Measurements from ENCODE around the gene RAB40B. TPM values are rescaled to one million over a fixed set of nuclear protein-coding genes. Genes with fewer than 3 reads are reported as not detected.

Gene RAB40B
- polyA plus RNA-seq, 2 of the 4 experiments (the other 2 are of a cell fraction) = 5.6 to 9.4 TPM

- 81% methylated on average over 6 of the region's 6 CpGs for WGBS (ENCODE audit: missing lambda C conversion rate)
- ATAC-seq (no peak), DNase-seq (ENCODE audit: low read depth in 1 of 2, low spot score in 1 of 2) (no peak), FAIRE-seq (no peak)
- no peak for TF ChIP-seq RARB (CRISPR knock-in tag; IDR thresholded peaks at IDR 0.05)
- peak; percentile 76 for TF ChIP-seq MAFK (IDR thresholded peaks at IDR 0.05; ENCODE audit: partially characterized antibody)
- ChIA-PET CTCF (interaction anchor here (0.9 to 1.5 kb wide), 2 partner anchors 10 kb away, joined by 3 to 5 read pairs; no protein-coding TSS in a partner anchor), POLR2A (no interaction called here)
- Histone ChIP-seq H3K4me1 (no peaks in the 10 kb centered on the region), H3K27ac (no peak overlapping the region), H3K9me3 (no peaks in the 10 kb centered on the region), H3K4me3 (no peak overlapping the region), H3K4me2 (no peak overlapping the region)
These were observed 67.0 kb downstream of the RAB40B start for GRCh38 chr17:82631544-82631943.

GRCh38 chr17:82630212-82630611 lies 68.3 kb downstream of the RAB40B start:
- Histone ChIP-seq H3K4me2 (no peak overlapping the region), H3K4me3 (no peak overlapping the region), H3K4me1 (no peaks in the 10 kb centered on the region), H3K9me3 (no peaks in the 10 kb centered on the region), H3K27ac (no peak overlapping the region)
- ChIA-PET CTCF (no interaction called here), POLR2A (no interaction called here)
- ATAC-seq (no peak), DNase-seq (ENCODE audit: low read depth in 1 of 2, low spot score in 1 of 2) (no peak), FAIRE-seq (no peak)
- WGBS (ENCODE audit: missing lambda C conversion rate) = 93% methylated on average over 11 of the region's 12 CpGs
- TF ChIP-seq NFE2L2 (conservative IDR thresholded peaks at IDR 0.05; ENCODE audit: low read length) (no peak), SREBF2 (IDR thresholded peaks at IDR 0.05) (no peak), PBX3 (IDR thresholded peaks at IDR 0.05) (no peak)

DNA sequence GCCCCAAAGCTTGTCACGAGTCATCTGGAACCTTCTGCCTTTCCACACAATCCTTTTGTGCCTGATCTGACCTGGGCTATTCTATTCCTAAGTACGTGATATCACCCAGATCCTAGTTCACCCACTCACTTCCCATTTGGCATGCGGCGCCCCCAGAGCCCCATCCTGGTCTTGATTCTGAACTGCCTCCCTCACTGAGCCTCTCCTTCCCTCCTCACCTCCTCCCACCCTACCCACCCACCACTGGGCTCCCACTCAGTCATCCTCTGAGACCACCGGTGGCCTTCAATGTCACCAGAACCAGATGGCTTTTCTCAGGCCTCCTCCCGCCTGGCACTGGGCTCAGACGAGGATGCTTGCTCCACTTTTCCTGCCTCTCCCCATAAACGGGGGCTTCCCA lies 68.8 kb downstream of the RAB40B start:
- no peak for FAIRE-seq
- no peak for ATAC-seq
- no peaks in the 10 kb centered on the region for H3K4me1 ChIP-seq
- DNase-seq (ENCODE audit: low read depth in 1 of 2, low spot score in 1 of 2) = no peak
- ChIA-PET CTCF (interaction anchor here (1.2 kb wide), 1 partner anchor 12 kb away, joined by 3 read pairs; no protein-coding TSS in a partner anchor), POLR2A (no interaction called here)
- TF ChIP-seq CEBPB (IDR thresholded peaks at IDR 0.05) (no peak), POLR2A (IDR thresholded peaks at IDR 0.05; ENCODE audit: low read length) (no peak), EP300 (IDR thresholded peaks at IDR 0.05) (no peak), BCL3 (IDR thresholded peaks at IDR 0.05) (no peak), HDAC2 (IDR thresholded peaks at IDR 0.05) (no peak), ZFP36 (IDR thresholded peaks at IDR 0.05; ENCODE audit: borderline replicate concordance, partially characterized antibody) (no peak), HOXA7 (CRISPR knock-in tag; IDR thresholded peaks at IDR 0.05) (no peak), BHLHE40 (IDR thresholded peaks at IDR 0.05; ENCODE audit: low read depth, low read length) (no peak), FOXS1 (CRISPR knock-in tag; IDR thresholded peaks at IDR 0.05) (no peak), RNF2 (IDR thresholded peaks at IDR 0.05; ENCODE audit: borderline replicate concordance, low read depth) (no peak), RCOR1 (IDR thresholded peaks at IDR 0.05; ENCODE audit: low read depth, low read length) (no peak), HEYL (CRISPR knock-in tag; IDR thresholded peaks at IDR 0.05) (no peak), CHD4 (IDR thresholded peaks at IDR 0.05; ENCODE audit: borderline replicate concordance) (no peak), JUNB (IDR thresholded peaks at IDR 0.05) (no peak), FOSL2 (IDR thresholded peaks at IDR 0.05) (no peak), FOSL2 (CRISPR knock-in tag; IDR thresholded peaks at IDR 0.05) (no peak), KDM5A (IDR thresholded peaks at IDR 0.05) (no peak), CBX2 (IDR thresholded peaks at IDR 0.05; ENCODE audit: borderline replicate concordance, low read depth) (no peak), RARB (CRISPR knock-in tag; IDR thresholded peaks at IDR 0.05) (no peak)
- TF ChIP-seq, protein P1, sequence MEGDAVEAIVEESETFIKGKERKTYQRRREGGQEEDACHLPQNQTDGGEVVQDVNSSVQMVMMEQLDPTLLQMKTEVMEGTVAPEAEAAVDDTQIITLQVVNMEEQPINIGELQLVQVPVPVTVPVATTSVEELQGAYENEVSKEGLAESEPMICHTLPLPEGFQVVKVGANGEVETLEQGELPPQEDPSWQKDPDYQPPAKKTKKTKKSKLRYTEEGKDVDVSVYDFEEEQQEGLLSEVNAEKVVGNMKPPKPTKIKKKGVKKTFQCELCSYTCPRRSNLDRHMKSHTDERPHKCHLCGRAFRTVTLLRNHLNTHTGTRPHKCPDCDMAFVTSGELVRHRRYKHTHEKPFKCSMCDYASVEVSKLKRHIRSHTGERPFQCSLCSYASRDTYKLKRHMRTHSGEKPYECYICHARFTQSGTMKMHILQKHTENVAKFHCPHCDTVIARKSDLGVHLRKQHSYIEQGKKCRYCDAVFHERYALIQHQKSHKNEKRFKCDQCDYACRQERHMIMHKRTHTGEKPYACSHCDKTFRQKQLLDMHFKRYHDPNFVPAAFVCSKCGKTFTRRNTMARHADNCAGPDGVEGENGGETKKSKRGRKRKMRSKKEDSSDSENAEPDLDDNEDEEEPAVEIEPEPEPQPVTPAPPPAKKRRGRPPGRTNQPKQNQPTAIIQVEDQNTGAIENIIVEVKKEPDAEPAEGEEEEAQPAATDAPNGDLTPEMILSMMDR (IDR thresholded peaks at IDR 0.05) = no peak
- TF ChIP-seq, protein P2, sequence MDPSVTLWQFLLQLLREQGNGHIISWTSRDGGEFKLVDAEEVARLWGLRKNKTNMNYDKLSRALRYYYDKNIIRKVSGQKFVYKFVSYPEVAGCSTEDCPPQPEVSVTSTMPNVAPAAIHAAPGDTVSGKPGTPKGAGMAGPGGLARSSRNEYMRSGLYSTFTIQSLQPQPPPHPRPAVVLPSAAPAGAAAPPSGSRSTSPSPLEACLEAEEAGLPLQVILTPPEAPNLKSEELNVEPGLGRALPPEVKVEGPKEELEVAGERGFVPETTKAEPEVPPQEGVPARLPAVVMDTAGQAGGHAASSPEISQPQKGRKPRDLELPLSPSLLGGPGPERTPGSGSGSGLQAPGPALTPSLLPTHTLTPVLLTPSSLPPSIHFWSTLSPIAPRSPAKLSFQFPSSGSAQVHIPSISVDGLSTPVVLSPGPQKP (IDR thresholded peaks at IDR 0.05; ENCODE audit: low read depth, low read length) = no peak
- H3K4me3 ChIP-seq = no peak overlapping the region
- H3K27ac ChIP-seq = no peak overlapping the region
- no peaks in the 10 kb centered on the region for H3K9me3 ChIP-seq
- no peak overlapping the region for H3K4me2 ChIP-seq
- 90% methylated on average over 8 of the region's 8 CpGs for WGBS (ENCODE audit: missing lambda C conversion rate)
